Activated CD4-positive, alpha-beta T cell treated with anti-CD3 and anti-CD28 coated beads for 24 hours (primary cell): ENCODE data around the gene TTLL5.
"Not testable (repeated sequence)": the region's sequence is repeated elsewhere in the genome, so short reads cannot be mapped to it uniquely, and the experiment has no call there.

Experiments used
- DNase-seq, 2 donors: peaks; one replicate each; pipeline ENCODE4 v3.0.0-alpha.2; 2020; ENCODE audit warnings: low read depth in 2 of 2

TTLL5 gene

GRCh38 chr14:75831952-75832351 lies 170.9 kb downstream of the TTLL5 start:
- DNase-seq = no peak

- DNase-seq = no peak
Measured at GRCh38 chr14:75832621-75833297, 171.7 kb downstream of the TTLL5 start.

GRCh38 chr14:75833326-75834020 lies 172.4 kb downstream of the TTLL5 start:
- no peak for DNase-seq

- no peak for DNase-seq
Measured at GRCh38 chr14:75835156-75835725, 174.2 kb downstream of the TTLL5 start.

- DNase-seq = no peak
Measured at GRCh38 chr14:75835737-75836136, 174.7 kb downstream of the TTLL5 start.

GRCh38 chr14:75837151-75837787 lies 176.2 kb downstream of the TTLL5 start:
- no peak for DNase-seq

GRCh38 chr14:75840911-75841310 lies 179.9 kb downstream of the TTLL5 start:
- no peak for DNase-seq

- no peak for DNase-seq
Measured at GRCh38 chr14:75842551-75842950, 181.5 kb downstream of the TTLL5 start.

GRCh38 chr14:75844486-75844885 lies 183.4 kb downstream of the TTLL5 start:
- no peak for DNase-seq

GRCh38 chr14:75845136-75845804 lies 184.2 kb downstream of the TTLL5 start:
- no peak for DNase-seq

GRCh38 chr14:75846694-75847093 lies 185.6 kb downstream of the TTLL5 start:
- DNase-seq = not testable (repeated sequence)

GRCh38 chr14:75847584-75847983 lies 186.5 kb downstream of the TTLL5 start:
- DNase-seq = no peak

- DNase-seq = no peak
Measured at GRCh38 chr14:75848167-75848913, 187.3 kb downstream of the TTLL5 start.

- no peak for DNase-seq
Measured at GRCh38 chr14:75849300-75849895, 188.4 kb downstream of the TTLL5 start.

- no peak for DNase-seq
Measured at GRCh38 chr14:75851574-75851866, 190.5 kb downstream of the TTLL5 start.

GRCh38 chr14:75854111-75854799 lies 193.2 kb downstream of the TTLL5 start:
- no peak for DNase-seq

GRCh38 chr14:75857199-75857598 lies 196.2 kb downstream of the TTLL5 start:
- no peak for DNase-seq

- DNase-seq = no peak
Measured at GRCh38 chr14:75858362-75858761, 197.3 kb downstream of the TTLL5 start.

GRCh38 chr14:75859746-75860145 lies 198.7 kb downstream of the TTLL5 start:
- no peak for DNase-seq

GRCh38 chr14:75860561-75861160 lies 199.6 kb downstream of the TTLL5 start:
- no peak for DNase-seq
